C4-2B (cell line): ENCODE results near the gene NELFA.

Experiments used
- H3K27ac ChIP-seq: fragments of 450-650 bp; 2 replicates; pipeline ENCODE4 v1.5.1; 2017
- CTCF ChIP-seq: fragments of 450-650 bp; conservative IDR thresholded peaks from 2 replicates; pipeline ENCODE4 v1.5.1; 2017; ENCODE audit warnings: mild to moderate bottlenecking
- ZFX ChIP-seq: fragments of 450-650 bp; IDR thresholded peaks from 2 replicates; pipeline ENCODE4 v1.6.1; 2017

Gene NELFA

GRCh38 chr4:1990676-1991075, 18.1 kb downstream of the NELFA start:
- no peak overlapping the region for H3K27ac ChIP-seq
- no peak for TF ChIP-seq ZFX
- no peak for TF ChIP-seq CTCF

- no peak for TF ChIP-seq CTCF
- no peak overlapping the region for H3K27ac ChIP-seq
Measured at GRCh38 chr4:1990348-1990645, 18.5 kb downstream of the NELFA start.

- TF ChIP-seq CTCF (no peak), ZFX (no peak)
- H3K27ac ChIP-seq: no peak overlapping the region
Measured at GRCh38 chr4:1989533-1990347, 19.0 kb downstream of the NELFA start.

GRCh38 chr4:1988327-1988724, 20.4 kb downstream of the NELFA start:
- no peak for TF ChIP-seq CTCF
- TF ChIP-seq ZFX: no peak
- H3K27ac ChIP-seq: no peak overlapping the region

GRCh38 chr4:1987721-1988326, 20.9 kb downstream of the NELFA start:
- TF ChIP-seq ZFX: no peak
- TF ChIP-seq CTCF: no peak

GRCh38 chr4:1987296-1987695, 21.5 kb downstream of the NELFA start:
- TF ChIP-seq CTCF (no peak), ZFX (no peak)
- H3K27ac ChIP-seq: no peak overlapping the region

More at GRCh38 chr4:1987721-1988326, 20.9 kb downstream of the NELFA start:
- H3K27ac ChIP-seq: no peak overlapping the region

- no peak overlapping the region for H3K27ac ChIP-seq
- TF ChIP-seq ZFX (no peak), CTCF (no peak)
Measured at GRCh38 chr4:1986578-1987210, 22.1 kb downstream of the NELFA start.
